Measurements from ENCODE around the gene ALS2CL.

Gene ALS2CL

DNA sequence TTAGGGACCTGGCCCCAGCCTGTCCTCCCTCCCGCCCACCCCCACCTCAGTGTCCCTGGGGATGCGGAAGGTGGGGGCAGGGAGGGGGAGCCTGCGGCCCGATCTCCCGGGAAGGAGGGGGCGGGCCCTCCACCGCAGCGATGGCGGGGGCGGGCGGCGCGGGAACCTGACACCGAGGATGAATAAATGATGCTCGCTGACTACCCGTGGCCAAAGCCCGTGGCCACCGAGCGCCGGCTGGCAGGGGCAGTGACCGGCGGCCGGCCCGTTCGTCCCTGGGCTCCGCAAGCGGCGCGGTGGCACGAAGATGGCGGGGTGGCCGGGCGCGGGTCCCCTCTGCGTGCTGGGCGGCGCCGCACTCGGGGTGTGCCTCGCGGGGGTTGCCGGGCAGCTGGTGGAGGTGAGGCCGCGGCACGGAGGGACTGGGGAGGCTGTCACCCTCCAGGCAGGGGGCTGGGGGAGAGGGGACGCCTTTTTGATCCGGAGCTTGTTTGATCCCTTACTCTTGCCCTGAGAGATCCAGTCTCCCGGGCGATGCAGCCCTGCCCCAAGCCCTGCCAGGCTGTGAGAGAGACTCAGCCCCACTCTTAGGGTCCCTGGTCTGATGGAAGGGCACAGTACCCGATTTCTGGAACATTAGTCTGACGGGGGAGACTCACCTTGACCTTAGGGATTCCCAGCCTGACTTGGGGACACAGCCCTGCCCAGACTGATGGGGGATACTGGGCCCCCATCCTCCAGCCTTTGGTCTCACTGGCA lies 7.9 kb upstream of the ALS2CL start, which contains the start of gene TMIE:
Gene TMIE (plus strand): TSS at position 212 of the 759 bp plus-strand sequence. CDS start 96 bp downstream, at position 308.
- peak; percentile 9 for DNase-seq

DNA sequence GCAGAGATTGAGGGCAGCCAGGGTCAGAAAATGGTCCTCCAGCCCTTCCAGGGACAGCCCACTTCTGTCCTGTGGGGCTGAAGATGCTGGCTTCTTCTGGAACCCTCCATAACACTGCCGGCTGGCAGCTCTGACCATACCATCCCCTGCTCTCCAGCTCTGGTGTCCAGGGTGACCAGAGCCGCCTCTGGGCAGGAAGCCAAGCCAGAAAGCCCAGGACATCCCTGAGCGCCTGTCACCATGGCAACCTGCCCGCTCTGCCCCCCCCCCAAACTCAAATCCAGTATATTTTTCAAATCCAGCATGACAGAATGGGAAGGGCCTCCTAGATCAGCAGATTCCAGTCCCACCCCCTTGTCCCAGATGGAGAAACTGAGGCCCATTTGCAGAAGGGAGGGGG lies 7.3 kb upstream of the ALS2CL start:
- no peak for DNase-seq

DNA sequence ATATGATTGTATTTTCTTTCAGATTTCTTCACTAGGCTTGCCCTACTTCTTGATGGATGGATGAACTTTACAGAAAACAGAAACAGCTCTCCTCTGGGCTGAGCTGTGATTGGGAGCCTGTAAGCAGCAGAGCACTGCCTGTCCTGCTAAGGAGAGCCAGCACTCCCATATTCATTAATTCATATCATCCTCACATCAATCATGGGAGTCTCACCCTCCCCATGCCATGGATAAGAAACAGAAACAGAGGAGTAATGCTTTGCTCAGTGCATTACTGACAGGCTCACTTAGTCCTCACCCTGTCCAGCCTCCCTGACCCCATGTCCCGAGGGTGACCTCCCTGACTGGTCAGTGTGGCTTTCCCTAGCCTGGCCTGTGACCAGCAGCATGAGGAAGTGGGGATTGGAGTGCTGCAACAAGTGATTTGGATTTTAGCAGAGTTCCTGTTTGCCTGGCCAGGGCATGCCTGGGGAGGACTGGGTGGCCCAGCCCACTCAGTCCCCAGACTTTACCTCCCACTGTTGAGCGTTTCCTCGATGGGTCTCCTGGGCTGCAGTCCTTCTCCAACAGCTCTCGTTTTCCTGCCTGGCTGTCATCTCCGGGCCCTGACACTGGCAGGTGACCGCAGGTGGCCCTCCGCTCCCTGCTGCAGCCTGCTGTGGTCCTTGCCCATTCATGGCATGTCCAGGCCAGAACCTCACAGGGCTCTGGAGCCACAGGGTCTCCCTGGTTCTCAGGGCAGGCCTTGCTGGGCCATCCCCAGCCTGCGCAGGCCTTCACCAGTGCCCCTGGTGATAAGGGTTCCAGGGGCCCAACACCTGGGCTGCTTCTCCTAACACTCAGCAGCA lies 6.4 kb upstream of the ALS2CL start:
- no peak for DNase-seq

DNA sequence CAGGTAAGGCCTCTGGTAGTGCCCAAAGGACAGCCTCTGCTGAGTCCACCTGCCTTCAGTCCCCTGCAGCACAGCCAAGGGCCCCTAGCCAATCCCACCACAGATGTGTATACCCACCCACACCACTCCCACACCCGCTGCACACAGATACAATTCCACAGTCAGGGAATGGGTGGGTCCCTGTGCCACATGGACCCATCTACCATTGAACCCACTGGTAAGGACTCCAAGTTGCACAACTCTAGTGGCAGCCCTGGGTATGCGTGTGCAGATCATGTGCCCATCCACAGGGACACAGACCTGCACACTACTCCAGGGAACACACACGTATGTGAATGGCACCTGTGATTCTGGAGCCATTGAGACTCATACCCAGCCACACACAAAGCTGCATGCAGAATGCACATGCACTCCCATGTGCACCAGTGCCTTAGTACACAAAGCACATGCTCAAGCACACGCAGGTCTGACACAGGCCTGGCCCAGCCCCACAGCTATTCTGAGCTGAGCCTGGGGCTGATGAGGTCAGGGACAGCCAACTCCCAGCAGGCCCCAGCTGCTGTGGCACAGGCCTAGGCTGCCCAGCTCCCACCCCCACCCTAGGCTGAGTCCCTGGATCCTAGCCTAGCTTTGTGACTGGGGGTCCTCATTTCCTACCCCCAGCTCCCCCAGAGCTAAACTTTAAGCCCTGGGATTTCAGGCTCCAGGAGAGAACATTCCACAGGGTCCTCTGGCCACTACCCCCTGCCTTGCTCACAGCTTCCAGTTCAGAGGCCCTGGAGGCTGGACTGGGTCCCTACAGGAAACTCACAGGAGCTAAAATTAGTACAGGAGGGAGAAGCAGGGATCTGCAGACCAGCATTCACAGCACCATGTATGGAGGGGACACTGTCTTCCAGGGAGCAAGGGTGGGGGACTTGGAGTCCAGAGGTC lies 2.7 kb upstream of the ALS2CL start:
- no peak for DNase-seq

DNA sequence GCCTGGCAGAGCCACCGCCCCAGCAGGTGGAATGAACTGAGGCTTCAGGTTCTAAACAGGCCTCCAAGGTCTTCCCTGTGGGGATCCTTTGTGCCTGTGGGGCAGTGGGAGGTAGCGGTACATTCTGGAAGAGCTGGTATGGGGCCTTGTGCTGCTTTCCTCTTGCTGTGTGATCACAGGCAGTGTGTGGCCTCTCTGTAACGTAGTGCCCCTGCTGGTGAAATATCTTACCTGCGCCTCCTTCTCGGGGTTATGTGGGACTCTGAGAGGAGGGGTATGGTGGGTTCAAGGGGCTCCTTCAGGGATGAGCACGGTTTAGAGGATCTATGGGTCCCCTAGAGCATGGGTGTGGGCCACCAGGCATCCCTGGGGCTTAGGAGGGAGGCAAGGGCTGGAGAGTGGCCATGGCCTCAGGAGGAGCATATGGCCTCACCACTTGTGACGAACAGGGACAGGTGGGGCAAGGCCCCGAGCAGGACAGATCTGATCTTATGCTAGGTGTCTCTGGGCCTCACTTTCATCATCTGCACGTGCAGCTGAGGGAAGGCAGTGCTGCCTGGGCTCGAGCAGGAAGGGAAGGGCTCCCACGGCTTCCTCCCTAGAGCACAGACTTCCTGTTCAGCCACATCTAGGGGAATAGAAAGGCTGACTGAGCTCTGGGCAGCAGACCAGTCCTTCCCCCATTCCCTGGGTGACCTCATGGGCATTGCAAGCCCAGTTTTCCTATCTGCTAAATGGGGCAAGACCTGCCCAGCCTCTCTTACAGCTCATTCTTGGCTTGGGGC lies 1.9 kb upstream of the ALS2CL start:
- peak; percentile 42 for DNase-seq

DNA sequence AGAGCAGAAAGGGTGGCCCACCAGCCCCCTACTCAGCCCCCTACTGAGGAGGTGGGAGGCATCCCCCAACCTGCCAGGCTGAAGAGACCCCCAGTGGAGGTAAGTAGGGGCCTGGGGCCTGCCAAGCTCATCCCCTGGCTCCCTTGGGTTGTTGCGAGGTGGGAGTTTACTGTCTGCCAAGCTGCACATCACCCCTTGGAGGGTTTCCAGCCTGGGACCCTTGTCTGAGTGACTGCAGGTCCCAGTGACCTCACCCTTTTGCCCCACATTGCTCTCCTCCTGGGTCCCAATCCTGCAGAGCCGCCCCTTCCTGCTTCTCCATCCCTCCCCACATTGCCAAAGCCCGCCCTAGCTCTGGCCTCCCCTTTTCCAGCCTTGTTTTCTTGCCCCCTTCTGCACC lies 1.0 kb upstream of the ALS2CL start:
- no peak for DNase-seq

DNA sequence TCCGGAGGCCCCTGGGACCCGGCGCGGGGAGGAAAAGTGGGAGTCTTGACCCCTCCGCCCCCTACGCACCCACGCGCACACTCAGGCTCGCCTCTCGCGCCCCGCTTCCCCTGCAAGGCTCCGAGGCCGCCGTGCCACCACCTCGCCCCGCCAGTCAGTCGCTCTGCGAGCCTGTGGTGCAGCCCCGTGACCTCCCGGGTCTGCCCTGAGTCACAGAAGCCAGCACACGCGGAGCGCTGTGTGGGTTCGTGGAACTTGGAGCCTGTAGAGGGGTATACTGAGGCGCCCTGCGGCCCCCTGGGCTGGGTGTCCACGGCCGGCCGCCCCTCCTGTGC lies 380 bp upstream of the ALS2CL start:
- DNase-seq = no peak

DNA sequence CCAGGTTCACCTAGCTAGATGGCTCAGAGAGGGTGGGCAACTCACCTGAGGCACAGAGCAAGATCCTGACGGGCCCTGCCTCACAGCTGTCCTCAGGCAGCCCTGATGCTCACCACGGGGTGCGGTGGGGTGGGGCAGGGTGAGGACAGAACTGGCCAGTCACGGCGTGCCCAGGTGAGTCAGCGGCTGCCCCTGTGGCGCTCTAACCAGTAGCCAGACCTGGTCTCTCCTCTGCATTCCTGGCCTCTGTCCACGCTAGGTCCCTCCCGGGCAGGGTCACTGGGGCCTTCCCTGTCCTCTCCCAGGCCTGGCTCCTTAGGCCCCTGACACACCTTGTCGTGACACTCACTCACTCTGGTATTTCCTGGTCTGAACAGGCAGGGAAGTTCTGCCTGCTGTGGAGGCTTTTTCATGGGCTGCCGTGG lies 901 bp downstream of the ALS2CL start:
- no peak for DNase-seq

DNA sequence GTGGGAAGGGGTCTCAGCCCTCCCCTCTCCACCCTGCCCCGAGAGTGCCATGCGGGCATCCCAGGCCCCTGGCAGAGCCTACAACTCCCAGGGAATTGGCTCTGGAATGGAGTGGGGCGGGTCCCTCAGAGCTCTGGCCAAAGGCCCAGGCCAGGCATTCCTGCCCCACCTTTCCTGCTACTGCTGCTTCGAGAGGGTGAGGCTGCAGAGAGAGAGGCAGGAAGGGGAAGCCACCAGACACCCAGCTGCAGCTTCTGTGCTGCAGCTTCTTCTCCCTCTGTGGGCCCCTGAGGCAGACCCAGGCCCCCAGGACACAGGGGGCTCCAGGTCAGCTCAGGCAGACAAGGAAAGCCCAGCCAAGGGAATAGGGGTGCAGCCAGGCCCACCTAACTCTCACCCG lies 2.7 kb downstream of the ALS2CL start:
- DNase-seq = no peak

DNA sequence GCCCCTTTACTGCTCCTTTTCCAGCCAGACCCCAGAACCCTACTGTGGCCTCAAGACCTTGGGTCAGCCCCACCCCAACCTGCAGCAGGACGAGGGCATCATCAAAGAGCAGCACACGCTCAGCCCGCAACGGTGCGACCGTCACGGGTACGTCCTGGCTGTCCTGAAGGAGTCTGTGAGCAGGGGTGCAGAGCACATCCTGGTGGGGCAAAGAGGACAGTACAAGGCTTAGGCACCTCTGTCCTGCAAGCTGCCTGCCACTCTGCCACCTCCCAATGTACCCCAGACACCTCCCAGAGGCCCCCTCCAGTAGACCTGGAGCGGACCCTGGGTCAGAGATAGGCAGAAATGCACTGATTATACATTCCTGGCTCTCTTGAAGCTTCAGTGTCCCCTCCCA lies 8.0 kb downstream of the ALS2CL start:
- DNase-seq = no peak

DNA sequence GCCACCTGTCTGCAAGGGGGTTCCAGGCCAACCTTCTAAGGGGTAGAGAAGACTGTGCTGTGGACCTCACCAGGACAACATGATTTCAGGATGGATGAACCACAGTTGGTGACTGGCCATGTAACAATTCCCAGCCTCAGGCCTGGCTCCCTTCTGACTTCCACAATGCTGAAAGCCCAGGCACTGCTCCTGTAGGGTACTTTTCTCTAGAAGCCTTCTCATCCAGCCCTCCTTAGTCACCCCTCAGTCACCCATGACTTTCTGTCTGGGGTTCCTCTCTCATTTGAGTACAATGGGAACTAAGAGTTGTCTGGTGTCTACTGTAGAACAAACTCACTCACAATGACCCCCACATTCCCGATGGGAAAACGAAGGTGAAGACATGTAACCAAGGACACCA lies 8.6 kb downstream of the ALS2CL start:
- no peak for DNase-seq

DNA sequence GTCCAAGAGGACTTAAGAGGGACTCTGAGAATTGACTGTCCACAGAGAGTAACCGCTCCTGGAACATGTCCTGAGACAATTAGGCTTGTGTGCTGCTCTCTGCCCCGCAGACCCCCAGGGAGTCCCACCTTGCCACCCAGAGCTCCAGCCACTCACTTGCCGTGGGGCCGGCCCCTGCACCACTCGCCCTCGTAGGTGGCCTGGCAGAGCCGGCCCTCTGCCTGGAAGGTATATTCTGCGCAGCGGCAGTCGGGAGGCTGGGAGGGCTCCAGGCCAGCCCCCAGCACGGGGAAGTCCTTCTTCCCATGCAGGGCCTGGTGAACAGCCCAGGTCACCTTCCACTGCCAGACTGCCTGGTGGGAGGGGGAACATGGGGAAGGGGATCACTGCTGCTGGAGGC lies 10.5 kb downstream of the ALS2CL start:
- no peak for DNase-seq

DNA sequence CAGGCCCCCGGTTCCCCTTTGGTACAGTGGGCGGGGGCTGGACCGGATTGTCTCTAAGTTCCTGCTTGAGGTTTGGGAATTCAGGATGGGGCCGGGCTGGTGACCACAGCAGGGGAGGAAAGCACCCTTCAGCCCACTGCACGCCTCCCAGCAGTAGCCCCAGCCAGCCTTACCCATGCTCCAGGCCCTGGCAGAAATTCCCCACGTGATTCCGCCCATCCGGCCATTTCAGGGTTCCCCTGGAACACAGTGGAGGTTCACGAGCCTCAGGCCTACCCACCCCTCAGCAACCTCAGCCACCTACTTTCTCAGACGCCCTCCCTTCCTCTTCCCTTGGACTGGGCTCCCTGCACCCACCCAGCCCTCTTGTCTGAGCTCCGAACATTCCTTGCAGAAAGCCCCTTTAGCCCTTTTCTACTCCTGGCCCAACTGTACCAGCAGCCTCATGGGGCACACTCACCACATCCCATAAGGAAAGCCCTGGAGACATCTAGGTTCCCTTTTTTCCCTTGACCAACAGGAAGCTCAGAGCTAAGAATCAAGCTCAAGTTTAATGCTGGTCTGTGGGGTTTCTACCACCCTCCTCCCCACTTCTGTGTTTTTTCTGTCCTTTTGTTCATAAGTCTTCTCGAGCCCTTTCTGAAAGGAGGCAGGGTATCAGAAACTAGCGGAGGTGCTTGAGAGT lies 11.5 kb downstream of the ALS2CL start:
- DNase-seq = no peak

DNA sequence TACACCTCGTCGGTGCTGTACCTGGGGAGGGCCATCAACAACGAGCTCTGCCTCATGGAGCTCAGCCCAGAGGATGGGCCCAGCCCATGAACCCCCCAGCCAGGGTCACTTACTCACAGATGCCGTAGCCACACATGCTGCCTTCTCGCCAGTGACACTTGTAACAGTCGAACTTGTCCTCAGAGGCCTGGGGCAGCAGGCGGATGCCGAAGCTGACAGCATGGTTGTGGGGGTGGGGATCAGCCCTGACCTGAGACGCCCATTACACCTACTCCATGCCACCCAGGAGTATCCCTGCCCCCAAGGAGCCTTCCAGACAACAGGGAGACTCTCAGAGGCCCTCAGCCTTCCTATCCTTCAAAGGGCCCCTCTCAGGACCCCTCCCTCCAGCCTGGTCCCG lies 12.1 kb downstream of the ALS2CL start:
- no peak for DNase-seq

DNA sequence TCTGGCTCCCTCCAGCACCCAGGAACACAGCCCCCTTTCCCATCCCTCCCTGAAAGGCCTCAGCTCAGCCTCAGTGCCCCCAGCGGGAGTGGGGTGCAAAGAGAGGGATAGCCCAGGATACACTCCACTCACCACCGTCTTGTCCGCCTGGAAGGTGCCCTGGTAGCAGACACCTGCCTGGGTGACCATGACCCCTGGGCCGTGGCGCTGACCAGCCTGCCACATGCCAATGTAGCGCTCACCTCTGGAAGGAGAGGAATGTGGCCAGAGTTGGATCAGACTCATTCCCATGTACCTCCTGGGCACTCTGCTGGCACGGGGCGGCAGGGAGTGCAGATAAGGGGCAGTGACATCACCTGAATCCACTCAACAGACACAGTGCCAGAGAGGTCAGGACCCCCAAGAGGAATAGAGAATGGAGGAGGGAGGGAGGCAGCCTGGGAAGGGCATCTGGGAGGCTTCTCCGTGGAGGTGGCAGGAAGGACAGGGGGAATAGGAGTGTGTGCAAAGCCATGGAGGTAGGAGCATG lies 13.1 kb downstream of the ALS2CL start:
- no peak for DNase-seq

DNA sequence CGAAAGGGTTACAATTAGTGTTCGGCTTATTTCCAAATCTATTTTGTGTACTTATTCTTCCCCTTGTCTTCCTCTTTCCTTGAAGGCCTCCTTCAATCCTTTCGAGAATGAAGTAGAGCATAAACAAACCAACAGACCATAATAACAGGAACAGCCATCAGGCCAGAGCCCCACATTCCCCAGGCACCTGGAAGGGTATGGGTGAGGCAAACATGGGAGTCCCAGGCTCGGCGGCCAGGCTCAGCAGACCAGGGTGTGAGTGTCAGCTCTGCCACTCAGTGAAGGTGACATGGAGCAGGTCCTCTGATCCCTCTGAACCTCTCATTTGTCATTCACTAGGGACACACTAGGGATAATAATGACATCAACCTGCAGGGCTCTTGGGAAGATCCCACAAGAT lies 13.8 kb downstream of the ALS2CL start:
- DNase-seq = no peak

DNA sequence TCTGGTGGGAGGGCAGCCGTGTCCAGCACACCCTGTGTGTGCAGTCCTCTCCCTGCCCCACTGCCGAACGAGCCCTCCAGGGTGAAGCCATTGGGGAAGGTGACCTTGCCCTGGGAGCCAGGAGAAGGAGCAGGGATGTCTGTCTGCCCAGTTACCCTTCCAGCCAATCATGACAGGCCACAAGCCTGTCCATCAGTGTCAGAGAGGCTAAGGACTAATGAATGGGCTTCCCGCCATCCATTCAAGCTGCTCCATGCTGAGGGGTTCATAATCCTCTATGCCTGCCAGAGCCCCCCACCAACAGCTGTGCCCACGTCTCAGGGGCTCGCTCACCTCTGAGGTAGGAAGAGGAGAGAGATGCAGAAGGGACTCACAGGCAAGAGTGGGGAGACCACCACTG lies 15.2 kb downstream of the ALS2CL start:
- DNase-seq = no peak

DNA sequence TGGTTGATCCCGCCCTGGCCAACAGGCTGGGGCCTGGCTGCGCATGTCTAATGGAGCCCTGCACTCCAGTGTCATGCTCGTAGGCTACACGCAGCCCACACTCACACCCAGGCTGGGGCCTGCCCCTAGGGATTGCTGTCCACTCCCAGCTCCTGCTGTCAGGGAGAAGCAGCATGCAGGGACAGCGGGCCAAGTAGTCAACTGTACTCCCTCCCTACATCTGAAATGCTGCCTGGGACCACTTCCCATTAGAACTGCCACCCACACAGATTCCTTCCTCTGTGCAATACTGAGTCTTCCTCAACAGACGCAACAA lies 16.1 kb downstream of the ALS2CL start:
- no peak for DNase-seq

DNA sequence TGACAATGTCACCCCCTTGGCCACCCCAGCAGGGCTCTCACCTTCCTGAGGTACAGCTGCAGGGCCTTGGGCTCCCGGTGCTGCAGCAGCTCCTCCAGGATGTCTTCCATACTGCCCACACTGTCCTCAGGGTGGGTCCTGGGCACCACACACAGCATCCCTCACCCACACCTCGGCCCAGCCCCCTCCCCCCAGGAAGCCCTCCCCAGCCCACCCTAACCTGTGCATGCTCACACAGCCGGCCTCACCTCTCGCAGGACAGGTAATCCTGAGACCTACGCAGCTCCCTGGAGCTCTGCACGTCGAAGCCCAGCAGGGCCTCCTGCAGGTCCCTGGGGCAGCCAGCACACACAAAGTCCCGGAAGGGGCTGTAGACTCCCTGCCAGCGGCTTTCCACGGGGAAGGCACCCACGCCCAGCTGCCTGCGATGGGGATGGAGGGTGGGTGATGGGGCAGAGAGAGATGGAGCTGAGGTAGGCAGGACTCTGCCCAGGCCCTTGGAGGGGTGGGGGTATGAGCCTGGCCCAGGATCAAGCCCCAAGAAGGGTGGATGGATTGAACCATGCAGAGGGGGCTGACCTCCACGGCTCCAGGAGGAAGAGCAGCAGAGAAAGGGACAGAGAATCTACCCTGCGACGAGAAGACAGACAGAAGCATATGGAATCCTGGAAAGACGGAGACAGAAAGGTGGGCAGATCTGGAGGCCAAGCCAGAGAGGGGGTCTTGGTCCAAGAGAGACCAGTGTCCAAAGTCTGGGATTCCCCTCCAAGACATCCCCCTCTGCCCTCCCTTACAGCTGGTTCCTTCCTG lies 16.7 kb downstream of the ALS2CL start:
- no peak for DNase-seq

DNA sequence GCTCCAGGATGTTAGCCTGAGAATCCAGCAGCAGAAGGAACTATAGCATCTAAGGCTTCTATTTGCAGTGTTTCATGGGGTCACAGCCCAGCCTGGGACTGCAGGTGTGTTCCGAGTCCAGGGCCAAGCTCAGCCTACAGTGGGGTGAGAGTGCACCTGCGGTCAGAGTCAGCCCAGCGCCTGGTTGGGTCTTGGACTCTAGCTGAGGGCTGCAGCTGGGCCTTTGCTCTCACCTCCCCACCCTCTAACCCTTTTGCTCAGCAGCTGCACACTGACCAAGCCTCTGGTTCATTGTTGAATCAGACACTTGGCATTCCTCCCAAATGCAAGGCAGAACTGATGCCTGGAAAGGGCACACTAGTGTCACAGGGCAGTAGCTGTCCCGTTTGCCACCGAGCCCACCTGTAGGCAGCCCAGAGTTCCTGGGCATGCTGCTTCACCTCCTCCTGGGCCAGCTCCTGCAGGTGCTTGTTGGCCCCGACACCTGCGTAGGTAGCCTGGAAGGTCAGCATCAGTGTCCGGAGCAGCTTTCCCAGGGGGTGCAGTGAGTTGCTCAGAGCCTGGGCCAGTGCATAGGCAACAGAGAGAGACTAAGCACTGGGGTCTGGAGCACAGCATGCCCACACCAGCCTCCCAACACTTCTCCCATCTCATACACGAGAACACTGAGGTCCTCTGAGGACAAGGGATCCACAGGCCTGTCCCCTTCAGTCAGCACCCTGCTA lies 17.5 kb downstream of the ALS2CL start:
- no peak for DNase-seq

Data from NCI-H82 (cell line).